GM12878 (cell line): ENCODE data around the gene KIRREL3. TPM values are rescaled to one million over a fixed set of nuclear protein-coding genes. Genes with fewer than 3 reads are reported as not detected.

ENCODE experiments used
- ATAC-seq: fragments of 200-7000 bp; cut with Tn5 transposase; 3 replicates; pipeline ENCODE4 v1.9.1; 2020; ENCODE audit warnings: mild to moderate bottlenecking, moderate library complexity
- BruUV-seq: library from RNA; stranded (reverse); fragments of 400-500 nt; replicated peaks from 2 replicates; lab custom pipeline; 2021; lab: Mats Ljungman, UMichigan
- CTCF ChIA-PET: fragments of 300-600 bp; sonication (Branson Sonifier 250); formaldehyde crosslinking; extraction: SDS; loops from one replicate; lab custom pipeline; 2021; ENCODE audit warnings: inconsistent platforms; lab: Yijun Ruan, JAX
- POLR2A ChIA-PET: fragments of 350-600 bp; formaldehyde crosslinking; extraction: SDS; loops from one replicate; lab custom pipeline; 2021; ENCODE audit warnings: inconsistent platforms; lab: Charles Lee
- RAD21 ChIA-PET: fragments of 300-600 bp; sonication (Branson Sonifier 250); formaldehyde crosslinking; loops from one replicate; lab custom pipeline; 2023; ENCODE audit warnings: antibody characterized with exemption; ENCODE audit not compliant: unreplicated experiment; lab: Charles Lee
- SMC1A ChIA-PET: fragments of 300-600 bp; sonication (Branson Sonifier 250); formaldehyde crosslinking; loops from one replicate; lab custom pipeline; 2023; ENCODE audit not compliant: unreplicated experiment, uncharacterized antibody; lab: Charles Lee
- DNase-seq: peaks from one replicate; pipeline ENCODE4 v3.0.0-alpha.2; 2011; ENCODE audit warnings: low read depth, low spot score
- FAIRE-seq: peaks from 3 replicates; lab custom pipeline; 2011; peaks lifted over from hg19 to GRCh38; lab: Jason Lieb, UNC
- H2AFZ ChIP-seq: 2 replicates; pipeline ENCODE4 v1.6.0; 2011; ENCODE audit warnings: low read depth, low read length, control low read depth; ENCODE audit not compliant: control insufficient read depth
- H3K27ac ChIP-seq: 2 replicates; pipeline ENCODE4 v1.5.1; 2011; ENCODE audit warnings: control low read depth; ENCODE audit not compliant: control insufficient read depth, insufficient read depth
- H3K27me3 ChIP-seq, 2 experiments: replicated peaks in 1 of 2; 2 replicates each; pipeline versions ENCODE4 v1.6.0 to v1.6.1; 2011; ENCODE audit warnings: low read length in 1 of 2; ENCODE audit not compliant: control insufficient read depth in 2 of 2, insufficient read depth in 2 of 2
- H3K36me3 ChIP-seq, 2 experiments: 2 replicates each; pipeline ENCODE4 v1.5.1; 2011; ENCODE audit warnings: low read length in 1 of 2; ENCODE audit not compliant: control insufficient read depth in 2 of 2, insufficient read depth in 2 of 2
- H3K4me1 ChIP-seq: 2 replicates; pipeline ENCODE4 v1.6.1; 2011; ENCODE audit warnings: mild to moderate bottlenecking, low read length, moderate library complexity, mixed read lengths; ENCODE audit not compliant: control insufficient read depth, insufficient read depth
- H3K4me2 ChIP-seq: 2 replicates; pipeline ENCODE4 v1.6.0; 2011; ENCODE audit warnings: control low read depth; ENCODE audit not compliant: control insufficient read depth, insufficient read depth
- H3K4me3 ChIP-seq: fragments of 200-600 bp; sonication (generic); 2 replicates; pipeline ENCODE4 v1.5.1; 2016
- H3K79me2 ChIP-seq: 2 replicates; pipeline ENCODE4 v1.6.0; 2011; ENCODE audit warnings: low read length; ENCODE audit not compliant: control insufficient read depth, insufficient read depth
- H3K9ac ChIP-seq: 2 replicates; pipeline ENCODE4 v1.8.0; 2011; ENCODE audit warnings: low read length, control low read depth, mixed read lengths; ENCODE audit not compliant: control insufficient read depth, insufficient read depth
- H3K9me3 ChIP-seq: replicated peaks from 3 replicates; pipeline ENCODE4 v1.5.1; 2011; ENCODE audit warnings: mild to moderate bottlenecking, low read length; ENCODE audit not compliant: control insufficient read depth, insufficient read depth
- H4K20me1 ChIP-seq: 2 replicates; pipeline ENCODE4 v1.6.0; 2011; ENCODE audit not compliant: control insufficient read depth, insufficient read depth
- BACH1 ChIP-seq: fragments of 450-650 bp; IDR thresholded peaks from 2 replicates; pipeline ENCODE4 v1.6.1; 2017; ENCODE audit warnings: mild to moderate bottlenecking, borderline replicate concordance
- CEBPZ ChIP-seq: fragments of 150-350 bp; IDR thresholded peaks from 2 replicates; pipeline ENCODE4 v1.6.1; 2016; ENCODE audit warnings: low read depth, low read length
- CREB1 ChIP-seq: IDR thresholded peaks from 2 replicates; pipeline ENCODE4 v1.6.1; 2012; ENCODE audit warnings: low read depth, mild to moderate bottlenecking, inconsistent platforms
- CREM ChIP-seq: IDR thresholded peaks from 2 replicates; pipeline ENCODE4 v1.6.1; 2014; ENCODE audit warnings: antibody characterized with exemption, low read depth
- GATAD2B ChIP-seq: fragments of 450-650 bp; conservative IDR thresholded peaks from 2 replicates; pipeline ENCODE4 v1.6.1; 2017; ENCODE audit warnings: low read depth, mild to moderate bottlenecking, moderate library complexity
- JUND ChIP-seq: IDR thresholded peaks from 2 replicates; pipeline ENCODE4 v1.6.1; 2012; ENCODE audit warnings: low read depth, mild to moderate bottlenecking, low read length, improper control_type of control experiment, moderate library complexity
- KLF5 ChIP-seq: fragments of 450-650 bp; IDR thresholded peaks from 2 replicates; pipeline ENCODE4 v1.6.1; 2014; ENCODE audit warnings: mild to moderate bottlenecking; ENCODE audit not compliant: partially characterized antibody
- LARP7 ChIP-seq: fragments of 450-650 bp; IDR thresholded peaks from 2 replicates; pipeline ENCODE4 v1.6.1; 2017; ENCODE audit warnings: mild to moderate bottlenecking
- NFIC ChIP-seq: IDR thresholded peaks from 2 replicates; pipeline ENCODE4 v1.6.1; 2012; ENCODE audit warnings: low read depth, mild to moderate bottlenecking, inconsistent platforms, low read length, moderate library complexity
- NR2F1 ChIP-seq: fragments of 450-650 bp; conservative IDR thresholded peaks from 2 replicates; pipeline ENCODE4 v1.6.1; 2017; ENCODE audit warnings: mild to moderate bottlenecking
- SIN3A ChIP-seq: IDR thresholded peaks from 2 replicates; pipeline ENCODE4 v1.6.1; 2012; ENCODE audit warnings: low read depth, low read length, improper control_type of control experiment
- STAT1 ChIP-seq: fragments of 450-650 bp; conservative IDR thresholded peaks from 2 replicates; pipeline ENCODE4 v1.6.1; 2014; ENCODE audit warnings: antibody characterized with exemption, mild to moderate bottlenecking
- TBL1XR1 ChIP-seq: IDR thresholded peaks from 2 replicates; pipeline ENCODE4 v1.6.1; 2012; ENCODE audit warnings: low read depth, low read length, improper control_type of control experiment
- TCF7 ChIP-seq: IDR thresholded peaks from 2 replicates; pipeline ENCODE4 v1.6.1; 2014; ENCODE audit warnings: antibody characterized with exemption, borderline replicate concordance
- ZNF217 ChIP-seq: fragments of 450-650 bp; IDR thresholded peaks from 2 replicates; pipeline ENCODE4 v1.6.1; 2017; ENCODE audit warnings: antibody characterized with exemption, mild to moderate bottlenecking
- ZNF274 ChIP-seq: IDR thresholded peaks from one replicate; pipeline ENCODE4 v1.8.0; 2011; ENCODE audit not compliant: insufficient read length, insufficient read depth
- WGBS: methylation state at CpG from one replicate; pipeline ENCODE4 v1.1.6; 2016; ENCODE audit warnings: low lambda C conversion rate; ENCODE audit not compliant: insufficient replicate concordance, insufficient coverage; ENCODE audit errors: missing lambda C conversion rate; 5-methylcytosine and 5-hydroxymethylcytosine counted together
- in situ Hi-C: fragments of 300-500 bp; cut with MboI; formaldehyde crosslinking; loops from 9 replicates; pipeline ENCODE4 v1.14.3; 2018; ENCODE audit warnings: mixed read lengths
- intact Hi-C: fragments of 100-400 bp; cut with micrococcal nuclease; formaldehyde crosslinking; loops from one replicate; pipeline ENCODE4 v1.14.2; 2022; ENCODE audit not compliant: unreplicated experiment
- polyA plus RNA-seq, 11 experiments: library from polyadenylated mRNA; depleted of rRNA in 4 of 11; unstranded in 6 of 11; stranded (reverse) in 5 of 11; fragments of >200 nt; fragmentation: Nextera tagmentation in 4 of 11; fragmentation: Illumina TruSeq in 1 of 11; extraction: Ambion mirVana in 4 of 11; extraction: Trizol in 1 of 11; gene quantifications; 1 replicate in 1 of 11; 2 replicates in 10 of 11; pipeline versions ENCODE4 v1.2.1 to v1.2.3, GENCODE V29; 2011 to 2016; ENCODE audit warnings: inconsistent platforms in 2 of 11, missing spikeins in 2 of 11, low read depth in 1 of 11
- total RNA-seq, 4 experiments: library from RNA; depleted of rRNA in 3 of 4; stranded (reverse); fragments of >200 nt in 3 of 4; fragmentation: Illumina TruSeq in 1 of 4; extraction: Trizol in 1 of 4; gene quantifications; 2 replicates each; pipeline versions ENCODE4 v1.2.1 to v1.2.3, GENCODE V29; 2013 to 2021

The KIRREL3 gene
- total and polyA plus RNA-seq, 10 of the 15 experiments (the other 5 are each of a cell fraction or from before 2014, with no cell fraction given) = under 0.01 TPM; not detected in 9

GRCh38 chr11:126528075-126528474 lies 472.5 kb downstream of the KIRREL3 start:
- no peaks in the 10 kb centered on the region; the same call in 1 of the 2 replicates for H4K20me1 ChIP-seq
- no peaks in the 10 kb centered on the region for H3K79me2 ChIP-seq
- WGBS = 18% methylated on average over 5 of the region's 5 CpGs
- TF ChIP-seq SIN3A = no peak
- ChIA-PET POLR2A (no interaction called here), CTCF (no interaction called here), SMC1A (no interaction called here), RAD21 (no interaction called here)
- no peak overlapping the region for H3K9ac ChIP-seq
- H2AFZ ChIP-seq = no peak overlapping the region
- no peaks in the 10 kb centered on the region for H3K36me3 ChIP-seq
- H3K27ac ChIP-seq = no peak overlapping the region
- no peak overlapping the region for H3K4me3 ChIP-seq
- H3K4me2 ChIP-seq = no peak overlapping the region
- ATAC-seq (no peak), DNase-seq (no peak), FAIRE-seq (no peak)
- BruUV-seq = no TSS peak
- intact Hi-C loops (no loop called here), in situ Hi-C loops (no loop called here)
- H3K9me3 ChIP-seq = no peaks in the 10 kb centered on the region
- no peaks in the 10 kb centered on the region for H3K4me1 ChIP-seq
- peaks cover under 1 to 3% of the 10 kb centered on the region in 2 experiments; a peak in 2 of 4 replicates for H3K27me3 ChIP-seq

- Histone ChIP-seq H3K79me2 (no peaks in the 10 kb centered on the region), H3K9me3 (no peaks in the 10 kb centered on the region), H3K4me2 (no peak overlapping the region), H3K9ac (no peak overlapping the region), H3K36me3 (no peaks in the 10 kb centered on the region), H4K20me1 (no peaks in the 10 kb centered on the region; the same call in 1 of the 2 replicates), H3K4me3 (no peak overlapping the region), H3K27me3 (peaks cover 3% of the 10 kb centered on the region in 2 experiments; a peak in 2 of 4 replicates), H3K27ac (no peak overlapping the region), H3K4me1 (no peaks in the 10 kb centered on the region), H2AFZ (no peak overlapping the region)
- ATAC-seq (no peak), DNase-seq (no peak), FAIRE-seq (no peak)
- in situ Hi-C loops = no loop called here
- 22% methylated on average over 5 of the region's 5 CpGs for WGBS
- ChIA-PET SMC1A (no interaction called here), RAD21 (no interaction called here), POLR2A (no interaction called here), CTCF (interaction anchor here (0.5 kb wide), 1 partner anchor 208 kb away, joined by 3 read pairs; no protein-coding TSS in a partner anchor)
- intact Hi-C loops = no loop called here
- no TSS peak for BruUV-seq
- TF ChIP-seq TBL1XR1 (no peak), NR2F1 (no peak), ZNF274 (no peak), NFIC (no peak), JUND (no peak), KLF5 (no peak), CEBPZ (no peak), CREB1 (no peak), STAT1 (no peak), TCF7 (no peak), BACH1 (no peak), ZNF217 (no peak), GATAD2B (no peak), CREM (no peak), SIN3A (no peak), LARP7 (no peak)
Observed at GRCh38 chr11:126527651-126528050, 472.9 kb downstream of the KIRREL3 start.
